Inflammatory macrophage (primary cell): ENCODE measurements around the gene HOXA11.

Source experiments
- DNase-seq, 2 donors: peaks; one replicate each; pipeline ENCODE4 v3.0.0-alpha.2; 2020 to 2022

Gene HOXA11

GRCh38 chr7:27146491-27147198 lies 38.4 kb downstream of the HOXA11 start:
- DNase-seq: no peak

DNA sequence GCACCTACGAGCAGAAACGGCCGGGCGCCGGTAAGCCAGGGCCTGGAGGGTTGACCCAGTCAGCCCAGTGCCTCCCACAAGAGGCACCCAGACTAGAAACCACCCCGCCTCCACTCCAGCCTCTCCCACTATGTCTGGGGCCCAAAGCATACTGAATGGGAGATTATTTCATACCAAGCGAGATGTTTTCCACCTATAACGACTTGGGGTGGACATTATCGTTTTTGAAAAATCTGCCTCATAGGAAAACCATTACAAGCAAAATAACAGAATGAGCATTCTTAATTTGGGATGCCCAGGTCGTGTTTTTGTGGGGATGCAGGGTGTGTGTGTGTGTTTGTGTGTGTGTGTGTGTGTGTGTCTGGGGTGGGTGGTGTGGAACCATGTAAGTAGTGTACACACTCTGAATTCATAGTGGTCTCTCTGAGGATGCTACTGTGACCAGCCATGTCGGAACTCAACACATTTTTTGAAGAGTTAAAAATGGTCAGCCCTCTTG lies 39.1 kb downstream of the HOXA11 start:
- no peak for DNase-seq

- no peak for DNase-seq
These were observed 39.7 kb downstream of the HOXA11 start for GRCh38 chr7:27145165-27145913.

- no peak for DNase-seq
These were observed 40.3 kb downstream of the HOXA11 start for GRCh38 chr7:27144781-27145164.

DNA sequence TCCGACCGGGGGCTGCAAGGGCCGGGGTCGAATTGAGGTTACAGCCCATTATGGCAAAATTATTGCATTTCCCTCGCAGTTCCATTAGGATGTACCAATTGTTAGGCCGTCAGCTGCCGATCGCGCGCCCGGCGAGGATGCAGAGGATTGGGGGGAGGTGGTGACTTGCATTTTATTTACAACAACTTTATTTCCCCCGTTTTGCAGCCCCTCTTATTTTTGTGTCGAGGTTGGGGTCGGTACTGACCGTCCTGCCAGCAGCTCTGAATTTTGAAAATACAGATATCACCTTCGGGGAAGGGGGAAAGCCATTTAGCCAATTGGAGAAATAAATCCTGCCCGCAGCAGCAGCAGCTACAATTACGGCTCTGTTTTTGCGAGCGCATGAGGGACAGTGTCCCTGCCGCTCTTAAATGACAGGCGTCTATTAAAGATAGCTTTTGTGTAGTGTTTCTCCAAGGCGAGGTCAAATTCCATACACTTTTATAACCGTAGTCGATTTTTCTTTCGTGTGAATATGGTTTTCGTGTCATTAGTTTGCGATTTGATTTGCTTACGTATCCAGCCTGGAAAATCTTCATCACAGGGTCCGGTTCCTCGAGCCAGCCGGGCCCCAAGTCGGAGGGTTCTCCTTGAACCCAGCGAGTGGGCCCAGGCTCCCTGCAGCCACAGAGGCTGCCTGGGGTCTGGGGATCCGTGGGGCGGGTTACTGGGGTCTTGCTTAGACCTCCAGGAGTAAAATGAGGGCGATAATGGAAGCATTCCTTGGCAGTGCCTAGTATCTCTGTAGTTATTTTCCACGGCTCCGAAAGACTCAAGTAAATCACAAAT lies 40.9 kb downstream of the HOXA11 start:
- no peak for DNase-seq

- peak; percentile 55 to 68 for DNase-seq
These were observed 41.7 kb downstream of the HOXA11 start, which contains the start of gene HOXA5 for GRCh38 chr7:27143023-27143949. Gene HOXA5 (minus strand): TSS chr7:27143681. CDS start chr7:27143607, 74 bp downstream.

DNA sequence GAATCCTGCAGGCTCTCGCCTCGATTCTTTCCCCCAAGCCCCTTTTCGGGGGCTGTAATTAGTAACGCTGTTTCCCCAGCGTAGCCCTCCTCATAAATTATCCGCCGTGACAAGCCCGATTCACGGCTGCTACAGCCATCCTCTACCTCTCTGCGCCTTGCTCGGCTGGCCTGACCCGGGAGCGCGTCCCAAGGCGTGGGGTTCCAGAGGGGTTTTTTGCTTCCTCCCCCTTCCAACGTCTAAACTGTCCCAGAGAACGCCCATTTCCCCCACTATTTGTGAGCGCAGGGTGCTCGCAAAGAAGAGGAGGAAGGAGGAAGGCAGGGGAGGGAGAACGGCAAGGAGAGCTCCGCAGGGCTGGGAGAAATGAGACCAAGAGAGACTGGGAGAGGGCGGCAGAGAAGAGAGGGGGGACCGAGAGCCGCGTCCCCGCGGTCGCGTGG lies 42.4 kb downstream of the HOXA11 start:
- DNase-seq: no peak

GRCh38 chr7:27141923-27142579 lies 43.0 kb downstream of the HOXA11 start:
- DNase-seq: no peak

- DNase-seq: no peak
These were observed 43.7 kb downstream of the HOXA11 start for GRCh38 chr7:27141137-27141922.

DNA sequence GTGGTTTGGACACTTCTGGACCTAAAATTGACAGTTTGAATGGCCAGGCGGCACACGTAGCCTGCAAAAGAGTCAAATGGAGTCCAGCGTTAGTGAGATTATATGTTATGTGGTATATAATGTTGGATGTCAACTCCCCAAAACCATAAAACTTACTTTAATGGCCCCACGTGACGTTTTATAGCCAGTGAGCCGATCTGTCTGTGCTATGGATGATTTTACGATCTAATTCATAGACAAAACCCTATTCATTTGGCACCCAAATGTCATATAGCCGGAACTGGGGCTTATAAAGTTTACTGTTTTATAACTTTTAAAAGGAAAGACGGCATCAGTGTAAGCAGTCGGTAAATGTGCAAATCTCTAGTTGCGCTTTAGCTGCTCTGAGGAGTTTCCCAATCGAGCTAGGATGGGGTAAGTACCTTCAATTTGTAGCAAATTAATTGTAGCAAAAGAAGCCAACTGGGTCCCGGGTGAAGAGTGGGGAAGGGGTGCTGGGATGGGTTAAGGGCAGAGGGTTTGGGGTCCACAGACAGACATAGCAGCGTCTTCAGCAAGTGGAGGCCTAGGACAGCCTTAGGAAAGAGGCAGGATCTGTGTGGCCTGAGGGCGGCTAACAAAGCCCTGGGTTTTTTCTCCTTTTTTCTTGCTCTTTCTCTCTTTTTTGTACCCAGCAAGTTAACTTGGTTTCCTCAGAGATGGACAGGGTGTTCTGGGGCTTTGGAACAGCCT lies 44.7 kb downstream of the HOXA11 start:
- DNase-seq: no peak

- no peak for DNase-seq
These were observed 45.5 kb downstream of the HOXA11 start for GRCh38 chr7:27139334-27140125.

DNA sequence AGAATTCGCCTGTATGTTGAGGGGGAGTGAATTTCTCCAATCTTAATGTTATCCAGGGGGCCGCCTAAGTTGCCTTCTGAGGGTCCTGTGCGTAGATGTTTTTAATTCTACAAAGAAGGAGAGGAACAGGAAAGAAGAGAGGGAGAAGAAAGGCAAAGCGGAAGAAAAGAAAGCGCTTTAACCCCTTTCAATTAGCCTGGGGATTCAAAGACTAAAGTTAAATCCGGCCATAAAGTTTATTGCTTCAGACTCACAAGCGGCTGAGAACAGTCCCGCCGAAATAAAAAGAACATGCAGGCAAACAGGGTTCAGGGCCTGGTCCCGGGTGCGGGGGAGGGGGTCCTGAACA lies 46.1 kb downstream of the HOXA11 start:
- no peak for DNase-seq

DNA sequence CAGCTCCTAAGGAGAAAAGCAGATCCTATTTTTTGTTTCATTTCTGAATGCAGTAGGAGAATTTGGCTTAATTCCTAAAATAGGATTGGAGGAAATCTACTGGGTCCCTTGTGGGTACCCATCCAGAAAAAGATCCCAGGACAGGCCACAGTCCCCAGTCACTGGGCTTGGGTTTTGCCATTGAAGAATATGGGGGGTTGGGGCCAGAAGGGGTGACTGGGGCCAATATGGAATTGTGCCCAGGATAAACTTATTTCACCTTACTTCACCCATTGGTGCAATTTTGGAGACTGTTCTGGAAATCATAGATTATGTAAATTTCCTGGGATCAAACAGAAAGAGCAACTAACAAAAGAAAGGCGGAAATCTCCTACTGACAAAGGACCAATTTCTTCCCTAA lies 46.6 kb downstream of the HOXA11 start:
- DNase-seq: no peak

DNA sequence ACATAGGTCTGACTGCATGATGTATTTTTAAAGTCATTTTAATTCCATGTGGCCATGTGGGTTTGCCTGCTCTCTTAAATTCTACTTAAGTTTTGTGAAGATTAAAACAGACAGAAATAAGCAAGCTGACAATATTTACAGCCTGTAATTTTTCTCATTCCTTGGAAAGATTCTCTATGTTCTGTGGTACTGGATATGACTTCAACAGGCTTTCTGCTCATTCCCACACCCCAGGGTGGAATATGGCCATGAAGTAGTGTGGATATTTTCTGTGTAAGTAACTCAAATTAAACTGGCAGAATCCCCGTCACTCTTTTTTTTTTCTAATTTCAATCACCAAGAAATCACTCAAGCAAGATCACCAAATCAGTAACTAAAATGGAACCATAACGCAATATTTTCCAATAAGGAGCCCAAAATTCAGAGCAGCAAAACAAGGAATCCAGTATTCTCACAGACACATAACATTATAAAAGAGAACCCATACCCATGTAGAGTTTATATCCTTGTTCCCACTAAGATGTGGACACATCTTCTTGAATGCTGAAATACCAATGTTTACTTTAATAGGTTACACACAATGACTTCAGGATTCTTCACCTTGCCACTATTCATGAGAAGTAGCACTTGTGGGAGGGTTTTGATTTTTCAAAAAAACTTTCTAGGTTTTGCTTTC lies 47.3 kb downstream of the HOXA11 start:
- DNase-seq: no peak

GRCh38 chr7:27134392-27134791 lies 50.6 kb downstream of the HOXA11 start:
- DNase-seq: peak; percentile 69 to 73

DNA sequence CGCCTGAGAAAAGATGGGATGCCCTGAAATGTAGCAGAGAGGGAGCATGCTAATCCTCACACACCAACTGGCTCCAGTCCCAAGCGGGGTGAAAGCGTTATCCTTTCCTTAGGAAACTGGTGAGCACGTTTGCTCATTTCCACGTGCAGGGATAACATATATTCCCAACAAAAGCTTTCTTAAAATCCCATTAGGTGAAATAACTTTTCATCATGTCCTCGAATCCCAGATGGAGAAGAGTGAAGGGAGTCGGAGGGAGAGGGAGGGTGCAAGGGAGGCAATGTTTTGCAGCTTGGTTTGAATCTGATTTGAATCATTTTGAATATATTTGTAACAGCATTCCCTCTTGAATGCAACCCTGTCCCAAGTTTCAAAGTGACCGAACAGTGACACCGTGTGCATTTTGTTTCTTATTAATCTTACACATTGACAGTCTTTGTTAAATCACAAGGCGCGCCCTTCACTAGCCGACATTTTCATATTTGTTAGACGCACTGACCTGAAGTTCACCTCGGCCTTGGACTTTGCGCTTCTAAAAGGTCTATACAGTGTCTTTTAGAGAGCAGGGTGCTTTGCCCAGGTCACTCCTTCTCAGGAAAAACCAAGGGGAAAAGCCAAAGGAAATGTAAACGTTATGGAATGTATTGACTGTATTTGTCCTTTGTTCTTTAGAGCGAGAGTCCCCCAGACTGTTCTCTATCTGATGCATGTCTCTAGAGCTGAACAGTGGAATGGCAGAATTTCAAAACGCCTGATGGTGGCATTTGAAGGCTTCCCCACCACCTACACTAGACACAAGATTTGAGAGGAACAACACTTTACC lies 51.4 kb downstream of the HOXA11 start:
- peak; percentile 30 to 70 for DNase-seq

DNA sequence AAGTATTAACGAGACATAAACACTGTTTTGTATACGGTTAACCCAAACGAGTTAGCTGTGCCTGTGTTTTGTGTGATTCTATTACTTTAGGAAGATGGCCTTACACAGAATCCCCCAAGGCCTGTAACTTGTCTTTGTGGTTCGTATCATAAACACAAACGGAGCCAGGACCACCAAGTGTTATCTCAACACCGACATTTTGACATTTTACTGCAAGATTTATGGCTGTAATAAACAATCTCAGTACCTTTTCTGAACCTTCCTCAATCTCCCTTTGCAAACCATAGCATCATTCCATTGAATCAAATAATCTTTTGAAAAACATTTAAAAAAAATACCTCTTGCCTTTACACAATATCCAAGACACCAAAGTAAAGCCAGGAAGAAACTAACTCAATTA lies 52.1 kb downstream of the HOXA11 start:
- DNase-seq: no peak
